WERI-Rb-1 (cell line): ENCODE results near the gene PRSS50.

Experiments
- DNase-seq: peaks from one replicate; pipeline ENCODE4 v3.0.0-alpha.2; 2020
- H3K27ac ChIP-seq: fragments of 250-450 bp; sonication (Bioruptor Pico); 2 replicates; pipeline ENCODE4 v1.5.1; 2020; ENCODE audit warnings: mild to moderate bottlenecking, moderate library complexity
- H3K27me3 ChIP-seq: fragments of 250-450 bp; sonication (Bioruptor Pico); 2 replicates; pipeline ENCODE4 v1.5.1; 2021; ENCODE audit warnings: mild to moderate bottlenecking, low read depth, moderate library complexity; ENCODE audit not compliant: insufficient read depth, severe bottlenecking
- H3K36me3 ChIP-seq: fragments of 250-450 bp; sonication (Bioruptor Pico); 2 replicates; pipeline ENCODE4 v1.5.1; 2020; ENCODE audit warnings: mild to moderate bottlenecking, moderate library complexity
- H3K4me3 ChIP-seq: 2 replicates; pipeline ENCODE4 v1.5.1; 2011; ENCODE audit warnings: low read depth, mild to moderate bottlenecking, control low read depth, low read length
- H3K9me3 ChIP-seq: fragments of 250-450 bp; sonication (Bioruptor Pico); 2 replicates; pipeline ENCODE4 v1.5.1; 2021; ENCODE audit warnings: mild to moderate bottlenecking, moderate library complexity; ENCODE audit not compliant: severe bottlenecking
- TF ChIP-seq, protein P1 (sequence below): IDR thresholded peaks from 2 replicates; pipeline ENCODE4 v1.5.1; 2011; ENCODE audit warnings: low read depth, mild to moderate bottlenecking, control low read depth, inconsistent platforms, low read length

The PRSS50 gene

DNA sequence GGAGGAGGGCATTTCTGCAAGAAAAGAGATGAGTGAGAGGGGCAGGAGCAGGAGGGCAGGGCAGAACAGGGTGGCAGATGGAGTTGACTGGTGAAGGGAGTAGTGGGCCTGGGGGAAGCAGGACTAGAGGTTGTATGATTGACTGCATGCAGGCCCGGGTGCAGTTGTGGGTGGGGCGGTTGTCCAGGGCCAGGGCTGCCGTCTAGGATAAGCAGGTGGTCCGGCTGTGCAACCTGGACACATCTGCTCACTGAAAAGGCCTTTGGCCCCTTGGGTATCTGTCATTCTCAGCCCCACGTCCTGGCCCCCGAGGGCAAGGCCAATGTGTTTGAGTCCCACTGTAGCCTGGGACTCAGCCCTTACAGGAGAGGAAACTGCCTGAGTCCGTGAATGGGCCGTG, 49.6 kb downstream of the PRSS50 start:
- no peak for DNase-seq
- TF ChIP-seq, protein P1, sequence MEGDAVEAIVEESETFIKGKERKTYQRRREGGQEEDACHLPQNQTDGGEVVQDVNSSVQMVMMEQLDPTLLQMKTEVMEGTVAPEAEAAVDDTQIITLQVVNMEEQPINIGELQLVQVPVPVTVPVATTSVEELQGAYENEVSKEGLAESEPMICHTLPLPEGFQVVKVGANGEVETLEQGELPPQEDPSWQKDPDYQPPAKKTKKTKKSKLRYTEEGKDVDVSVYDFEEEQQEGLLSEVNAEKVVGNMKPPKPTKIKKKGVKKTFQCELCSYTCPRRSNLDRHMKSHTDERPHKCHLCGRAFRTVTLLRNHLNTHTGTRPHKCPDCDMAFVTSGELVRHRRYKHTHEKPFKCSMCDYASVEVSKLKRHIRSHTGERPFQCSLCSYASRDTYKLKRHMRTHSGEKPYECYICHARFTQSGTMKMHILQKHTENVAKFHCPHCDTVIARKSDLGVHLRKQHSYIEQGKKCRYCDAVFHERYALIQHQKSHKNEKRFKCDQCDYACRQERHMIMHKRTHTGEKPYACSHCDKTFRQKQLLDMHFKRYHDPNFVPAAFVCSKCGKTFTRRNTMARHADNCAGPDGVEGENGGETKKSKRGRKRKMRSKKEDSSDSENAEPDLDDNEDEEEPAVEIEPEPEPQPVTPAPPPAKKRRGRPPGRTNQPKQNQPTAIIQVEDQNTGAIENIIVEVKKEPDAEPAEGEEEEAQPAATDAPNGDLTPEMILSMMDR = no peak

DNA sequence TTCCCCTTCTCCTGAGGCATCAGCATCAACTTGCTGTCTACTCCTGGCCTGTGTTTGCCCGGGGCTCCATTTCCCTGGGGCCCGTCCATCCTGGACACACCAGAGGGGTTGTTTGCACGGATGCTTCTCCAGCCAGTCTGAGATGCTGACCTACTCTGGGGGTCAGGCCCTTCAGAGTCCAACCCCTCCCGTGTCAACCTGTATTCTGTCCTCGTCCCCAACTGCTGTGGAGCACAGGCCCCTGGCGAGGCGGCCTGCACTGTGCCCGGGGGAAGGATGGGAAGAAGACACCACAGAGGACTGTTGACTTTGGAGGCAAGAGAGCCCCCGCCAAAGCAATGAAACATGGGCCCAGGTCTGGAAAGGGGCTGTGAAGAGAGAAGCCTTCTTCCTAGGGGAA, 50.0 kb downstream of the PRSS50 start:
- TF ChIP-seq, protein P1 = no peak
- Histone ChIP-seq H3K27ac (no peak overlapping the region), H3K9me3 (no peaks in the 10 kb centered on the region), H3K4me3 (no peak overlapping the region), H3K27me3 (no peaks in the 10 kb centered on the region), H3K36me3 (no peaks in the 10 kb centered on the region)
- DNase-seq = no peak

More for the DNA sequence above, 49.6 kb downstream of the PRSS50 start:
- Histone ChIP-seq H3K27me3 (no peaks in the 10 kb centered on the region), H3K27ac (no peak overlapping the region), H3K4me3 (no peak overlapping the region), H3K9me3 (no peaks in the 10 kb centered on the region), H3K36me3 (no peaks in the 10 kb centered on the region)

DNA sequence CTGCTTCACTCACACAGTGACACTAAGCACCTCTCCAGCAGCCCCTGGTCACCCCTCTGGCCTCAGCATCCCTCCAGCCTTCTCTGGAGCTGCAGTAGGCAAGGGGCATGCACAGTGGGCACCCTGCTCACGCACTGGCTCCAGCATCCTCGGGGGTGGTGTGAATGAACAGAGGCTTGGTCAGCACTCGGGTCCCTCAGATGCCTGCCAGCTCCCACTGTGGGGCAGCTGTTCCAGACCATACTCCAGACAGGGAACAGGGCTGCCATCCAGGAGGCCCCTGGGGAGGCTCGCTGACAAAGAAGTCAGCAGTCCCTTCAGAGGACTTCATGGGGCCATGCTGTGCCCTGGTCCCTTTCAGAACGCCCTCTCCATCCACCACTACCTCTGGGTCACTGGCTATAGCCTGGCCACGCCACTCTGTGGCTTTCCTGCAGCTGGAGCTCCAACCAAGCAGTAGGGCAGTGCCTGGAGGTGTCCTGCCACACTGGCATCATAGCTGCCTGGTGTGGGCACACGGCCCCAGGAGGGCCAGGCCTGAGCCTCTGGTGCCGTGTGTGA, 50.5 kb downstream of the PRSS50 start:
- no peaks in the 10 kb centered on the region for H3K9me3 ChIP-seq
- H3K27ac ChIP-seq = no peak overlapping the region

DNA sequence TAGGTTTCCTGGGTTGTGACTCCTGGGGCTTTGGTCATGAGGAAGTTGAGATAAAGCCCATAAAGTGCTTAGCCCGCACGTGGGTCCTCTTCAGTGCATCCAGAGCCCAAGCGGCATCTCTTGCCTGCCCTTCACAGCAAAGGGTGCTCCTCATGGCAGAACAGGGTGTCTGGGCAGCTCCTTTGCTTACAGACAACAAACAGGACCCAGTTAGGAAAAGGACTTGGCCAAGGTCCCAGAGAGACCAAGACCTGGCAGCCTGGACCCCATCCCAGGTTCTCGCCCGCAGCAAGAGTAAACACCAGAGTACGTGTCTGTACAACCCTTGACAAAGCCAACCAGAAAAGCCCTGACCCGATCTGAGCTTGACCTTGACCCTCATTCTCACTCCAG, 51.2 kb downstream of the PRSS50 start:
- Histone ChIP-seq H3K4me3 (no peak overlapping the region), H3K27ac (no peak overlapping the region), H3K36me3 (no peaks in the 10 kb centered on the region), H3K27me3 (no peaks in the 10 kb centered on the region), H3K9me3 (no peaks in the 10 kb centered on the region)
- DNase-seq = no peak
- TF ChIP-seq, protein P1 = no peak

More for the DNA sequence above, 50.5 kb downstream of the PRSS50 start:
- TF ChIP-seq, protein P1 = no peak
- H3K4me3 ChIP-seq = no peak overlapping the region
- DNase-seq = no peak
- no peaks in the 10 kb centered on the region for H3K27me3 ChIP-seq
- no peaks in the 10 kb centered on the region for H3K36me3 ChIP-seq

DNA sequence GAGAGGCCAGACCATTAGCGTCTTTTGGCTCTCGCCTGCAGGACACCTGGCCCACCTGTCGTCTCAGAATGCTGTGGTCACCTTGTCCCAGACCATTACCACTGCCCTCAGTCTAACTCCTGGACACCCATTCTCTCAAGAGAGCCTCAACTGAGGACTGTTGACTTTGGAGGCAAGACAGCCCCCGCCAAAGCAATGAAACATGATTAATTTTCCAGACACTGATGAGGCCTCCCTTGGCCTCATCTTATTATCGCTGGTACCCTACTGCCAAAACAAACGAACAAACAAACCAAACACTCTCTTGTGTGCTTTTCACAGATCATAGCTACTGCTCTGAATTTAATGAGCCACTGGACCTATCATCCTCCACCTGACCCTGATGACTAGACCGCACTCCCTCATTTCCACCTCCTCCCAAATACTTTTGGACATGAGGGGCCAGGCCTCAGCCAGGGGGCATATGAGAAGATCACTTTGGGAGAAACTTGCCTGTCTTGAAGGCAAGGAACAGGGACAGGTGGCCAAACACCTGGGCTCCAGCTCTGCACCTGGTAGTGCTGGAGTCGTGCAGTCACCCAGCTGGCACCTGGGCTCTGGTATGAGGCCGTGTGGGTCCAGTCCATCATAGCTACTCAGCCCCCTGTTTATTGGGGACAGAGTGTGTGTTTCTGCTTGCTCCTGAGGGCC, 51.8 kb downstream of the PRSS50 start:
- no peak for DNase-seq

More for the DNA sequence above, 51.8 kb downstream of the PRSS50 start:
- H3K4me3 ChIP-seq = no peak overlapping the region
- no peaks in the 10 kb centered on the region for H3K36me3 ChIP-seq
- no peaks in the 10 kb centered on the region for H3K27me3 ChIP-seq
- no peaks in the 10 kb centered on the region for H3K9me3 ChIP-seq
- no peak overlapping the region for H3K27ac ChIP-seq
- TF ChIP-seq, protein P1 = no peak
